ENCODE measurements around the gene PPIP5K1. TPM values are rescaled to one million over a fixed set of nuclear protein-coding genes. Genes with fewer than 3 reads are reported as not detected.
A peak's percentile ranks its signal among the peaks of the same experiment; 100 is the strongest.
"Not testable (repeated sequence)": the region's sequence is repeated elsewhere in the genome, so short reads cannot be mapped to it uniquely, and the experiment has no call there.

Gene PPIP5K1
- total RNA-seq, 1 experiment from 2014 or later, result 62.4 TPM

GRCh38 chr15:43617750-43618149 is 27.7 kb upstream of the PPIP5K1 start:
- H3K9ac ChIP-seq (ENCODE audit: low read length); RAD21 ChIA-PET (ENCODE audit: low non-redundant PET in 1 of 2, low total read pairs in 2 of 2, uncharacterized antibody in 2 of 2, unreplicated experiment in 2 of 2): not testable (repeated sequence)

DNA sequence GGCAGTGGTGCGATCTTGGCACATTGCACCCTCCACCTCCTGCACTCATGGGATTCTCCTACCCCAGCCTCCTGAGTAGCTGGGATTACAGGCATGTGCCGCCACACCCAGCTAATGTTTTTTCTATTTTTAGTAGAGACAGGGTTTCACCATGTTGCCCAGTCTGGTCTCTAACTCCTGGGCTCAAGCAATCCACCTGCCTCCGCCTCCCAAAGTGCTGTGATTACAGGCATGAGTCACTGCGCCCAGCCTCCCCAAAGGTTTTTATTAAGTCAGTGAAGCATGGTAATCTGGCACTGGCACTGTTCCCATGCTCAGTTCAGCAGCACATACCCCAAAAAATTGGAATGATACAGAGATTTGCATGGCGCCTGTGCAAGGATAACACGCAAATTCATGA is 12.2 kb upstream of the PPIP5K1 start:
- not testable (repeated sequence) for DNase-seq (ENCODE audit: low read depth, low spot score); BruUV-seq (replicated peaks)

More at GRCh38 chr15:43617750-43618149, 27.7 kb upstream of the PPIP5K1 start:
- H3K27me3 ChIP-seq (ENCODE audit: insufficient read depth, low read length); H3K4me3 ChIP-seq (replicated peaks in 1 of 2; ENCODE audit: low read depth in 1 of 2, low read length in 2 of 2); H3K79me2 ChIP-seq (ENCODE audit: insufficient read depth, low read length); H3K9me2 ChIP-seq (ENCODE audit: insufficient read depth); H3K4me2 ChIP-seq (ENCODE audit: low read length); DNase-seq (ENCODE audit: low read depth, low spot score); BruUV-seq (replicated peaks); intact Hi-C loops (cut with micrococcal nuclease); H3K4me1 ChIP-seq (ENCODE audit: control insufficient read depth in 1 of 2, insufficient read depth in 2 of 2, low read length in 2 of 2); ATAC-seq; CTCF ChIA-PET; H2AFZ ChIP-seq (ENCODE audit: low read depth, low read length, poor library complexity, severe bottlenecking); POLR2A ChIA-PET; H4K20me1 ChIP-seq (ENCODE audit: insufficient read depth); H3K9me3 ChIP-seq (ENCODE audit: control insufficient read depth in 1 of 2, insufficient read depth in 1 of 2, low read depth in 1 of 2, low read length in 2 of 2); H3K27ac ChIP-seq (ENCODE audit: low read depth, low read length); H3K36me3 ChIP-seq (ENCODE audit: control insufficient read depth in 1 of 2, insufficient read depth in 2 of 2, low read length in 2 of 2): not testable (repeated sequence)

DNA sequence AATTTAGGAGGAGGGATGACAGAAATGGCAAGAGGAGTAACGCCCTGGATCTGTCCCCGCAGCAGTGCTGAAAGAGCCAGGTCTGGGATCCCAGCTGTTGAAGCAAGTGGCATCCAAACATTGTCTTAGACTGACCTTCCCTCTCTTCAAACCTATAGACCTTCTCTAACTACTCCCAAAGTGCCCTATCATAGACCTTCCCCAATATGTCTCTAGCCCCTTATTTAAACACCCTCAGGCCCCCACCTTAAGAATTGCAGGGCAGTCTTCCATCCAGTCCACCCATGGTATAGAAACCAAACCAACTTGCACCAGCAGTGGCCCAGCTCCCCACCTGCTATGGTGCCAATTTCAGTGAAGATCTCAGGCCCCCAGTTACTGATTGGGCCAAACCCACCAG is 10.2 kb upstream of the PPIP5K1 start:
- H3K9me2 ChIP-seq (ENCODE audit: insufficient read depth); H3K4me2 ChIP-seq (ENCODE audit: low read length); H4K20me1 ChIP-seq (ENCODE audit: insufficient read depth); H3K4me3 ChIP-seq (replicated peaks in 1 of 2; ENCODE audit: low read depth in 1 of 2, low read length in 2 of 2); H3K9me3 ChIP-seq (ENCODE audit: control insufficient read depth in 1 of 2, insufficient read depth in 1 of 2, low read depth in 1 of 2, low read length in 2 of 2); DNase-seq (ENCODE audit: low read depth, low spot score); H3K9ac ChIP-seq (ENCODE audit: low read length); H2AFZ ChIP-seq (ENCODE audit: low read depth, low read length, poor library complexity, severe bottlenecking); BruUV-seq (replicated peaks); H3K79me2 ChIP-seq (ENCODE audit: insufficient read depth, low read length); H3K27ac ChIP-seq (ENCODE audit: low read depth, low read length); ATAC-seq; CTCF ChIA-PET; RAD21 ChIA-PET (ENCODE audit: low non-redundant PET in 1 of 2, low total read pairs in 2 of 2, uncharacterized antibody in 2 of 2, unreplicated experiment in 2 of 2); H3K36me3 ChIP-seq (ENCODE audit: control insufficient read depth in 1 of 2, insufficient read depth in 2 of 2, low read length in 2 of 2); intact Hi-C loops (cut with micrococcal nuclease); H3K4me1 ChIP-seq (ENCODE audit: control insufficient read depth in 1 of 2, insufficient read depth in 2 of 2, low read length in 2 of 2); H3K27me3 ChIP-seq (ENCODE audit: insufficient read depth, low read length); POLR2A ChIA-PET: not testable (repeated sequence)

More for the DNA sequence above, 12.2 kb upstream of the PPIP5K1 start:
- H3K27ac ChIP-seq (ENCODE audit: low read depth, low read length); intact Hi-C loops (cut with micrococcal nuclease); H3K4me3 ChIP-seq (replicated peaks in 1 of 2; ENCODE audit: low read depth in 1 of 2, low read length in 2 of 2); H3K9me2 ChIP-seq (ENCODE audit: insufficient read depth); H3K4me1 ChIP-seq (ENCODE audit: control insufficient read depth in 1 of 2, insufficient read depth in 2 of 2, low read length in 2 of 2); H3K79me2 ChIP-seq (ENCODE audit: insufficient read depth, low read length); H3K27me3 ChIP-seq (ENCODE audit: insufficient read depth, low read length); H3K9ac ChIP-seq (ENCODE audit: low read length); H2AFZ ChIP-seq (ENCODE audit: low read depth, low read length, poor library complexity, severe bottlenecking); H3K36me3 ChIP-seq (ENCODE audit: control insufficient read depth in 1 of 2, insufficient read depth in 2 of 2, low read length in 2 of 2); H4K20me1 ChIP-seq (ENCODE audit: insufficient read depth); H3K9me3 ChIP-seq (ENCODE audit: control insufficient read depth in 1 of 2, insufficient read depth in 1 of 2, low read depth in 1 of 2, low read length in 2 of 2); CTCF ChIA-PET; RAD21 ChIA-PET (ENCODE audit: low non-redundant PET in 1 of 2, low total read pairs in 2 of 2, uncharacterized antibody in 2 of 2, unreplicated experiment in 2 of 2); H3K4me2 ChIP-seq (ENCODE audit: low read length): not testable (repeated sequence)
- peak; percentile 49; the same call in 1 of the 2 replicates for ATAC-seq
- POLR2A ChIA-PET, result interaction anchor here (0.7 kb wide), 1 partner anchor 1234 kb away, joined by 4 read pairs; no protein-coding TSS in a partner anchor

DNA sequence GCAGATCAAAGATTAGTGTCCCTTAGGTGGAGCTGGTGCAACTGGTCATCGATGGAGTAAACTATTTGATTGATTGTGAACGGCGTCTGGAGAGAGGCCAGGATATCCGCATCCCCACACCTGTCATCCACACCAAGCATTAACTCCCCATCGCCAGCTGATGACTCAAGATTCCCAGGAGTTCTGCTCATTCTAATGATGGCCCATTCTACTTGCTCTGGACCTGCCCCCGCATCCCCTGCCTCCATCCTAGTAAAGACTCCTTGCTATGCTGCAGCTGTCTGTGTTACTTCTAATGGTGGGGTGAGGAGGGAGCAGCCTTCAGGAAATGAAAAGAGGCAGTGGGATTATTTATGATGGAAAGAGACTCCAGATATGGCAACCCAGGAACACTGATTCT is 9.1 kb upstream of the PPIP5K1 start:
- intact Hi-C loops (cut with micrococcal nuclease); H3K4me3 ChIP-seq (replicated peaks in 1 of 2; ENCODE audit: low read depth in 1 of 2, low read length in 2 of 2); ATAC-seq; BruUV-seq (replicated peaks); DNase-seq (ENCODE audit: low read depth, low spot score); H3K27me3 ChIP-seq (ENCODE audit: insufficient read depth, low read length); H2AFZ ChIP-seq (ENCODE audit: low read depth, low read length, poor library complexity, severe bottlenecking); H3K27ac ChIP-seq (ENCODE audit: low read depth, low read length); H3K79me2 ChIP-seq (ENCODE audit: insufficient read depth, low read length); H3K4me2 ChIP-seq (ENCODE audit: low read length); H3K36me3 ChIP-seq (ENCODE audit: control insufficient read depth in 1 of 2, insufficient read depth in 2 of 2, low read length in 2 of 2); H3K9ac ChIP-seq (ENCODE audit: low read length); CTCF ChIA-PET; H4K20me1 ChIP-seq (ENCODE audit: insufficient read depth); H3K9me2 ChIP-seq (ENCODE audit: insufficient read depth); H3K4me1 ChIP-seq (ENCODE audit: control insufficient read depth in 1 of 2, insufficient read depth in 2 of 2, low read length in 2 of 2); H3K9me3 ChIP-seq (ENCODE audit: control insufficient read depth in 1 of 2, insufficient read depth in 1 of 2, low read depth in 1 of 2, low read length in 2 of 2); RAD21 ChIA-PET (ENCODE audit: low non-redundant PET in 1 of 2, low total read pairs in 2 of 2, uncharacterized antibody in 2 of 2, unreplicated experiment in 2 of 2); POLR2A ChIA-PET: not testable (repeated sequence)
